Gastroesophageal sphincter (tissue), 4 donors: ENCODE data around the gene FOXB1. TPM values are rescaled to one million over a fixed set of nuclear protein-coding genes. Genes with fewer than 3 reads are reported as not detected.

Experiments used
- ATAC-seq: fragments of 150-250 bp; one replicate; pipeline ENCODE4 v1.9.1; 2016; ENCODE audit warnings: mild to moderate bottlenecking, moderate library complexity
- H3K27ac ChIP-seq, 4 donors: fragments of 200-600 bp; sonication (generic) in 3 of 4; 1 replicate in 3 of 4; 2 replicates in 1 of 4; pipeline ENCODE4 v1.5.1; 2016 to 2019
- H3K27me3 ChIP-seq: fragments of 200-600 bp; sonication (generic); one replicate; pipeline ENCODE4 v1.5.1; 2019
- H3K36me3 ChIP-seq, 2 donors: fragments of 200-600 bp; sonication (generic); one replicate each; pipeline ENCODE4 v1.5.1; 2019; ENCODE audit warnings: control low read depth in 1 of 2
- H3K4me1 ChIP-seq, 3 donors: fragments of 200-600 bp; sonication (generic); 1 replicate in 2 of 3; 2 replicates in 1 of 3; pipeline ENCODE4 v1.5.1; 2016 to 2019; ENCODE audit warnings: control low read depth in 2 of 3
- H3K4me3 ChIP-seq, 2 donors: fragments of 200-600 bp; sonication (generic); one replicate each; pipeline ENCODE4 v1.5.1; 2019; ENCODE audit warnings: mild to moderate bottlenecking in 1 of 2, moderate library complexity in 1 of 2
- H3K9me3 ChIP-seq, 3 donors: fragments of 200-600 bp; sonication (generic); one replicate each; pipeline ENCODE4 v1.5.1; 2017 to 2019; ENCODE audit warnings: control low read depth in 2 of 3
- CTCF ChIP-seq, 4 experiments: fragments of 200-600 bp in 2 of 4; fragments of 450-650 bp in 2 of 4; sonication (generic) in 1 of 4; IDR thresholded peaks; one replicate each; pipeline ENCODE4 v1.5.1; 2017 to 2019; ENCODE audit warnings: antibody characterized with exemption in 4 of 4, mild to moderate bottlenecking in 2 of 4, moderate library complexity in 2 of 4
- EP300 ChIP-seq: sonication (generic); formaldehyde crosslinking; IDR thresholded peaks from one replicate; pipeline ENCODE4 v1.6.1; 2017; ENCODE audit warnings: antibody characterized with exemption, mild to moderate bottlenecking
- POLR2A ChIP-seq, 2 donors: fragments of 450-650 bp; IDR thresholded peaks; one replicate each; pipeline ENCODE4 v1.6.1; 2017; ENCODE audit warnings: antibody characterized with exemption in 2 of 2, mild to moderate bottlenecking in 2 of 2, moderate library complexity in 1 of 2
- POLR2AphosphoS5 ChIP-seq: sonication (generic); formaldehyde crosslinking; IDR thresholded peaks from one replicate; pipeline ENCODE4 v1.6.1; 2017; ENCODE audit warnings: antibody characterized with exemption
- WGBS, 2 donors: methylation state at CpG; one replicate each; pipeline ENCODE4 v1.1.5; 2018; ENCODE audit warnings: low coverage in 1 of 2; 5-methylcytosine and 5-hydroxymethylcytosine counted together
- total RNA-seq, 4 donors: library from RNA; depleted of rRNA; stranded (reverse); fragments of >200 nt; gene quantifications; one replicate each; pipeline ENCODE4 v1.1.0, GENCODE V29; 2016

Gene FOXB1
- total RNA-seq, 4 donors from 2014 or later: not detected

GRCh38 chr15:60001610-60002527 is 2.2 kb upstream of the FOXB1 start:
- no peak overlapping the region for H3K4me3 ChIP-seq
- peaks cover 0 to 52% (median 28%) of the 10 kb centered on the region in 3 donors for H3K4me1 ChIP-seq
- no peak for ATAC-seq
- no peaks in the 10 kb centered on the region for H3K36me3 ChIP-seq
- no peak overlapping the region for H3K27ac ChIP-seq
- no peaks in the 10 kb centered on the region for H3K9me3 ChIP-seq
- no peak for TF ChIP-seq POLR2AphosphoS5
- TF ChIP-seq CTCF (IDR thresholded peaks at IDR 0.05): no peak
- TF ChIP-seq EP300: no peak
- TF ChIP-seq POLR2A (IDR thresholded peaks at IDR 0.05): no peak
- peaks cover 100% of the 10 kb centered on the region for H3K27me3 ChIP-seq
- 1 to 3% methylated on average over 21 to 30 of the region's 34 CpGs for WGBS, 2 donors

- H3K27ac ChIP-seq: no peak overlapping the region
- H3K4me1 ChIP-seq: peaks cover 0 to 44% (median 24%) of the 10 kb centered on the region in 3 donors
- peaks cover 100% of the 10 kb centered on the region for H3K27me3 ChIP-seq
- no peak for ATAC-seq
- H3K36me3 ChIP-seq: no peaks in the 10 kb centered on the region
- 4% methylated on average over 19 to 25 of the region's 26 CpGs for WGBS, 2 donors
- H3K9me3 ChIP-seq: no peaks in the 10 kb centered on the region
- no peak overlapping the region for H3K4me3 ChIP-seq
- TF ChIP-seq POLR2A (IDR thresholded peaks at IDR 0.05) (no peak), POLR2AphosphoS5 (no peak), CTCF (IDR thresholded peaks at IDR 0.05) (no peak), EP300 (no peak)
Measured at GRCh38 chr15:60002528-60003218, 1.4 kb upstream of the FOXB1 start.

GRCh38 chr15:60003243-60004008 is 685 bp upstream of the FOXB1 start:
- Histone ChIP-seq H3K27ac (no peak overlapping the region), H3K4me3 (peak overlapping the region in 1 of 2 donors; percentile 48), H3K9me3 (no peaks in the 10 kb centered on the region), H3K4me1 (peaks cover 0 to 44% (median 24%) of the 10 kb centered on the region in 3 donors), H3K27me3 (peaks cover 100% of the 10 kb centered on the region), H3K36me3 (no peaks in the 10 kb centered on the region)
- no peak for ATAC-seq
- WGBS, 2 donors: 0 to 2% methylated on average over 10 to 13 of the region's 24 CpGs
- TF ChIP-seq CTCF (IDR thresholded peaks at IDR 0.05) (no peak), POLR2A (IDR thresholded peaks at IDR 0.05) (no peak), POLR2AphosphoS5 (no peak), EP300 (no peak)

- Histone ChIP-seq H3K27me3 (peaks cover 100% of the 10 kb centered on the region), H3K4me3 (peak overlapping the region in 1 of 2 donors; percentile 48), H3K27ac (no peak overlapping the region), H3K36me3 (no peaks in the 10 kb centered on the region), H3K9me3 (no peaks in the 10 kb centered on the region), H3K4me1 (peaks cover 0 to 39% (median 24%) of the 10 kb centered on the region in 3 donors)
- TF ChIP-seq POLR2AphosphoS5 (no peak), POLR2A (IDR thresholded peaks at IDR 0.05) (no peak), EP300 (no peak), CTCF (IDR thresholded peaks at IDR 0.05) (no peak)
- 0% methylated on average over 2 to 17 of the region's 44 CpGs for WGBS, 2 donors
- ATAC-seq: no peak
Measured at GRCh38 chr15:60004846-60005351, 788 bp downstream of the FOXB1 start.
